GM19328 (cell line): Measurements from ENCODE around the gene SIAH3.
"Not testable (repeated sequence)": the region's sequence is repeated elsewhere in the genome, so short reads cannot be mapped to it uniquely, and the experiment has no call there.

Experiments
- ATAC-seq: cut with Tn5 transposase; IDR thresholded peaks from one replicate; pipeline ENCODE4 v1.9.1; 2021; ENCODE audit warnings: mild to moderate bottlenecking, moderate library complexity; ENCODE audit not compliant: unreplicated experiment

Gene SIAH3

DNA sequence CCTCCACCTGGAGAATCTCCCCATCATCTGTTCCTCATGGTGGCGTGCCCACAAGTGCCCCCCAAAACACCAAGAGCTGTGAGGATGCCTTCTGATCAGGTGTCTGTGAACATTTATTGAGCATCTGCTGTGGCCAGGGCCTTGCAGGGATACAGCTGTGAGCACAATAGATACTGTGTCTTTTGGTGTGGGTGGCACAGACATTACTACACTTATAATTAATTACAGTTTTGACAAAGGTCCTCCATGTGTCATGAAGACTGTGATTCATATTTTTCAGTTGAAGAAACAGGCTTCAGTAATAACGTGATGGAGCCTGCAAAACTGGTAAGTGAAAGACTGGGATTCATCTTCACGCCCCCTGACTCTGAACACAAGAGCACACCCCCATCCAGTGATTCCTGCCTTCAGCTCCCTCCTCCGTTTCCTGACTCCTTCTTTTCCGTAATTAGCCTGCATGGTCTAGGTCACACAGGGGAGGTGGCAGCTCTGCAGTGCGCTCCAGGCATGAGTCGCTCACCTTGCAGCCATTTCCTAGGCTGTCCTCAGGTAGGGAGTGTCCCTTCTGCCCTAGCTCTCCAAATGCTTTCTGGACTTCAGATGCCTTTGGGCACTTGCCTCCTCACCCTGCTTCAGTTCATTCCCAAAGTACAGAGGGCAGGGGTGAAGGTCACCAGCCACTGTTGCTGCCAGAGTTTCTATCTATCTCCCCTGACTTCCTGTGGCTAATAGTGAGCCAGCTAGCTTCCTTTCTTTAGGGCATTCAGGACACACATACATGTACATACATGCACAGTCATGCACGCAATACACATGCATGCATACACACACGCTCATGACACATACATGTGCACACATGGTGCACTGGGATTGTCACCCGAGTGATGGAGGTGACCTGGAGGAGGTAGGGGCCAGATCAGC is 66.5 kb downstream of the SIAH3 start:
- no peak for ATAC-seq

DNA sequence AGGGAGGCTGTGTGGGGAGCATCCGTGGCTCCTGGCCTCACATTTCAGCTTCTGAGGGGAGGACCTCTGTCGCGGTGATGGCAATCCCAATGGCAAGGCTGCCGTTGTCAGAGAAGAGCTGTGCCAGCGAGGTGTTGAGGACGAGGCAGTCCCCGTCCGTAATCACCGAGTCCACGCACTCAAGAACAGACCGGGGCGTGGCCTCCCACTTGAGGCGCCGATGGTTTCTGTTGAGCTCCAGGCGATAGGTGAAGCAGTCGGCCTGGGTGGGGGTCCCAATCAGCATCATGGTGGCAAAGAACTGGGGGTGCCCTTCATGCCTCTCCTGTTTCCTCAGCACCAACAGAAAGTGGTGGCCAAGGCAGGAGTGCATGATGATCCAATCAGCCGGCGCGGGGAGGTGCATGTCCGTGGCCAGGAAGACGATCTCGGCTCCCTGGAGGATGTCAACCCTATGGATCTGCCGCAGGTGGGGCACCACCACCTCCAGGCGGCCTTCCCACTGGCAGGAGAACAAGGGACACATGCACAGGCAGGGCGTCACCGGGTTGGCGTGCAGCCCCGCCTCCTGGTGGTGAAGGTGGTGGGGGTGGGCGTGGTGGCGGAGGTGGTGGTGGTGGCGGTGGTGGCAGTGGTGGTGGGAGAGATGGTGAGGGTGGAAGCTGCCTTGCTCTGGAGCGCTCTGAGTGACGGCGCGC is 68.1 kb downstream of the SIAH3 start:
- no peak for ATAC-seq

DNA sequence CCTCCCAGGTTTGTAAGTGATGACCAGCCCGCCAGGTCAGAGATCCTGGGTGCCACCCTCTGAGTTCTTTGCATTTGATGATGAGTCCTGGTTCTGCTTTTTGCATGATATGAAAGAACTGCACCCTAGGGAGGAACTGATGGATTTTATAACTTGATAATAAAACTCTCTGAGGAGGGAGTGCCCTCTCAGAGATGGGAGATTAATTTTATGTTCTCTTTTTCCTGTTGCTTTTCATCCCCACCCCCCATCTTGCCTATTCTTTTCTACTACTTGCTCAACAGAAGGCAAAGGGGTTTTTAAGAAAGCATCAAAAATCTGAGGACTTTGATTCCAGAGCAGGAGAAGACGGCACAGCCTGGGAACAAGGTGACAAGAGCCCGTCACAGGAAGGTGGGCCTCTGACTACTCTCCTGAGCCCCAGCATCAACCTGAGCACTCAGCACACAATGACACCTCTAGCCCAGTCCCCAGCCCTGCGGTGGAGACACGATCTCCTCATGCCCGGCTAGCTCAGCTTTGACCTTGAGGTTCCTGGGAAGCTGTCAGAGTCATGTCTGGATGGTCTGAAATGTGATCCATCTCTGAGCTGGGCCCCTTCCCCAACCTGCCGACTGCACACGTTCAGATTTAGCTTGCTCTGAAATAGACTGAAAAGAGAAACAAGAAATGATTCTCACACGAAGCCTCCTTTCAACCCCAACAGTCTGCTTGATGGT is 69.1 kb downstream of the SIAH3 start:
- ATAC-seq = no peak

DNA sequence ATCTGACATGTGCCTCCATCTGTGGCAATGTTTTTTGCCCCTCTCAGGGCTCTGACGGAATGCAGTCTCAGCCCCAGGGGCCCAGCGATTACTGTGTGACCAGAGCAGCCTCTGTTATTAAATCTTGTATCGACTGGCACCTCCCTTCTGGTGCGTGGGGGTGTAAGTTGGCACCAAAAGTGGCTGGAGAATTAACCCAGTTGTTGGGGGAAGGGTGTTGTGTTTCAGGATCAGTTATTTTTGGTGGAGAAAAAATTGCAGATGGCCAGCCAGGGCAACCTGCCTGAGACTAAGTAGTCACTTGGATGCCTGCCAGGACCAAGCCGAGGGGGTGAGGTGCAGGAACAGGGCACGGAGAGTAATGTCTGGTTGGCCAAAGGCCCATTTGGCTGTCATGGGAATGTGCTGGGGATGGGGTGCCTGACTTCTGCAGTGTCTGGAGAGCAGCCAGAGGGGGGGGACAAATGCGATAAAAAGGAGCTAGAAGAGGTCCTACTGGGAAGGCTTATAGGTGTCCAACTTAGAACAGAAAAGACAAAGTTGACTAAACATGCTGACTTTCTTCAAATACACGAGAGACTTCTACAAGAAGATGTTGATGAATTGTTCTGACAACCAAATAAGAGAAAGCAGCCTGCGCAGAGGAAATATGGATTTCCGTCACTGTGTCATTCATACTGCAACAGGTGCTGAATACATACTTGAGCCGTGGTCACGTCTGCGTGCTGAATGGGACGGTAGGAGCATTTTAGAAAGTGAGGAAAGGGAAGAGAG is 69.8 kb downstream of the SIAH3 start:
- ATAC-seq = no peak

DNA sequence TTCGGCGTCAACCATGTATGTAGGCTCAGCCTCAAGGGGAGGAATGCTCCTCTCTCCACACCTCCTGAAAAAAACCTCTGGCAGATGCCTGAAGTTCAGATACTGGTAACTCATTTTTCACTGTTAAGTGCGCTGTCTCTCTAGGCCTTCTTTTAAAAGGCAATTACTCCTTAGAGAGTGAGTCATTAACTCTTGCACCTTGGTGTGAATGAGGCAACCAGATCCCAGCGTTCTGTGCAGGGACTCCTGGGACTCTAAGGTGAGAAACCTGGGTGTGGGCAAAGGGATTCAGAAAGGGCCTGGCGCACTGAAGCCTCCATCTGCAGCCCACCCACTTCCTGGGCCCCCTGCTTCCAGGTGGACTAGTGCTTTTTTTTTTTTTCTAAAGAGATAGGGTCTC is 71.7 kb downstream of the SIAH3 start:
- ATAC-seq = no peak

DNA sequence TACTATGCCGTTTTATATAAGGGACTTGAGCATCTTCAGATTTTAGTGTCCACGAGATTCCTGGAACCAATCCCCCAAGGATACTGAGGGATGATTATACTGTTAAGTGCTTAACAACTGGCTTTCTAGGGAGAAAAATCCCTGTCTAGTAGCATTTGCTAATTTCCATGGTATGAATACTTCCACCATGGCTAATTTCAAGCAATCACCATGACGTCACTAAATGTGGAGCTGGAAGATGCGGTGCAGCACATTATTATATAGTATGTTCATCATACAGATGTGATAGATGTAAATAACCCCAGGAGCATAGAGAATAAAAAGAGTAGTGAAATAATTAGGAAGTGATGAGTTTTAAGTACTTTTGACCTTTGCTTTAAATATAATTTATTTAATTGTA is 72.7 kb downstream of the SIAH3 start:
- no peak for ATAC-seq

DNA sequence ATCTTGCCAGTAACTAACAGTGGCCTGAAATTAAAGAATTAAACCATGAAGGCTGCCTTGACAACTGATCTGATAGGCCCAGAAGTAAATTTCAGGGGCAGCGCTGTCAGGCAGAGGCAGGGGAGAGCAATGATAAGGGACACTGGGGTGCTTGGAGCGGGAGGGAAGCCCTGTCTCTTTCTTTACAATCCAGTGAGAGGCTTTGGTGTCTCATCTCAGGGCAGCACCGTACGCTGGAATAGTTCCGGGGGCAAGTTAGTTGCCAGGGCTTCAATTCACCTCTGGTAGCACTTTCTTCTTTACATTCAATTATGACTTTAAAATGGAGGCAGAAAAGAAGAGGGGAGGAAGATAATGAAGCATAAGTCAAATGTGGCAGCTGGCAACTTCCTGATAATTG is 74.8 kb downstream of the SIAH3 start:
- ATAC-seq = no peak

DNA sequence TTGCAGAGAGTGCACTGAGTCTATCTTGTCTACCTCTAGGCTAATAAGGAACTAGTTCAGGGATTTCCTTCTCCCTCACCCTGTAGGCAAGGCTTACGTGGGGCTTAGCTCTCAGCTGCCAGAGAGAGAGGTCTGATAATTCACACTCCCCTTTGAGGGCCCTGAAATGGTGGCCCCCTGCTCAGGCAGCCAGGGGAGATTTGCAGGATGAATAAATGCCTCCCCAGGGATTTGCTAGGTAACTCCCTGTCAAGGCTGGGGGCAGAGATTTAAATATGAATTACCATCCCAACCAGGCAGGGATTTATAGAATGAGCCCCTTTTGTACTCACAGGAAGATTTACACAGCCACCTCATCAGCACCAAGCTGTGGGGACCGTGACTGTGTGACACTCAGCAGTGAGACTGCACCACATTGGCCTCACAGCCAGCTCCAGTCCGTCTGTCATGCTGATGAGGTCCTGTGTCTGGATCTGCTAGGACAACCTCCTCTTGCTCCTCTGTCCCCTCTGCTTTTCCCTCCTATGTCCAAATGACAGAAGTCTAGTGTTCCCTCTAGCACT is 76.1 kb downstream of the SIAH3 start:
- ATAC-seq = no peak

DNA sequence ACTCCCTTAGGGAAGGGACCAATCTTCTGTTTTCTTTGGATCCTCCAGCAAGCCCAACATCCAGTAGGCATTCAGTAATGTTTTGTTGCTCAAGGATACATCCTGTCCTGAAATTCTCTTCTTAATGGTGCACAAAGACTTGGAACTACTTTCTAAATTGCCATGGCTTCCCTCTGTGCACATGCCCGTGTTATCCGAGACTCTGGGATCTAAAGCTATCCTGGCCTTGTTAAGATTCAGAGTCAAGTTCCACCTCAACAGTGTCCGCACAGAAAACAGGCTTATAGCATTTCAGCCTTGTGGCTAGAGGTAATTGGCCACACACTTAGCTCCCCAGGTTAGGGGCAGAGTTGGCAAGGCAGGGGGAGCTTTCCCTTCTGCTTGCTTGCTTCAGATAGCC is 77.6 kb downstream of the SIAH3 start:
- no peak for ATAC-seq

DNA sequence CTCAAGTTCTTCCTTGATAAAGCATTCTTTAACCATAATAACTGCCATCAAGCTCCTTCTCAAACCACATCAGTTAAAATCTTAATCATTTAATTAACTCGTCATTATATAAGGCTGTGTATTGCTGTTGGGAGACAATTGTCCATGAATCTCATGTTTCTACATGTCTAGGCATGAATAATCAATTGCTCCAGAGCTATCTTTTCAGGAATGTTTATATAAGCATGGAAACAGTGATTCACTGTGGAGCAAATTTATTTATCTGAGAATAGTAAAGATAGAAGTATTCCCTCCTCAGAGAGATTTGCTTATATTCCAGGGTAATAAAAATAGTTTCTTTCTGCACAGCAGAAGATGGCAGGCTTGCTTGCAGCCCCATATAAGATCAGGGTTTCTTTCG is 78.3 kb downstream of the SIAH3 start:
- ATAC-seq = no peak

DNA sequence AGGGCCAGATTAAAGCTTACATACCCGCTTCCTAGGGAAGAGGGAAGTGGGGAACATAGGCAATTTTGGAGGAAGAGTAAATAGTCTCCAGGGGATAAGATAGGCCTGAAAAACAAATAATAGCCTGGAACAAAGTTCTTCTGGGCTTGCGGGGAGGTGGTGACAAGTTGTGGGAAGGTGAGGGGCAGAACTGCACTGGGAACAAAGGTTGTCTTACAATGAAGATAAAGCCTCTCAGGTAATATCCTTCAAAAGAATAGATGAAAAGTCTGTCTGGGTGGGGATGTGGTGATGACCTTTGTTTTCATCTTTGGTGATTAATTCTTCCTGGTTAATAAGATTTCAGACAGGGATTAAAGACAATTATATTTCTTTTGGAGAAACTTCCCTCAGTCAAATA is 80.7 kb downstream of the SIAH3 start:
- no peak for ATAC-seq

DNA sequence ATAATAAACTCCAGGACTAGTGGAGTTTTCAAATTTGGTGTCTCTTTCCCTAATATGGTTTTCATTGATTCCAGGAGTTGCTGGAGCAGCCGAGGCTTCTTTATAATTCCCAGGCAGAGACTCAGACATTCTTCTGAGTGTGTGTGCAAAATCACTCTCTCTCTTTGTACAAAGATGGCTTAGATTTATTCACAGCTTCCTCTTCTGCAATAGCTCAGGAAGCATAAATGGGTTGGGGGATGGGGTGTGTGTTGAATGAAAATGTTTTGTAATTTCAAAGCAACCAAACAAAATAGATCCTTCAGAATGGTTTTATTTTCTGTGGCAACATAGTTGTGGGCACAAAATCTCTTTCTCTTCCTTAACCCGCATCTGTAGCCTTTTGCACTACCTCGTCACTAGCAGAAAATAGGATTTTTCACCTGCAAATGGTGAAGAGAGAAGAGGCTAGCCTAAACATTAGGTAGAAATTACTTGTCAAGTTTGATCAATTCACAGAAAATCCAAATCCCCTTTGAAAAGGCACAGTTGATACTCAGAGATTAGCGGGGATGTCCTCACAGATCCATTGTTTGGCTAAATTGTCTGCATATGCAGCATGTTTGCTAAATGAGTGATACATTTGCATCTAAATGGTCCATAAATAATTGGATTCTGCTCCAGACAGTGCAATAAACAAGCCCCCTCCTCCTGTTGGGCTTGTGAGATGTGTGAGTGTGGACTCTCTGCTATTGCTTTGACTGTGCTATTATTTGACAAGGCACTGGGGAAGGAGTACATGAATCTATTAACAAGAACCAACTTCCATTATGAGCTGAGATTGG is 82.7 kb downstream of the SIAH3 start:
- no peak for ATAC-seq

DNA sequence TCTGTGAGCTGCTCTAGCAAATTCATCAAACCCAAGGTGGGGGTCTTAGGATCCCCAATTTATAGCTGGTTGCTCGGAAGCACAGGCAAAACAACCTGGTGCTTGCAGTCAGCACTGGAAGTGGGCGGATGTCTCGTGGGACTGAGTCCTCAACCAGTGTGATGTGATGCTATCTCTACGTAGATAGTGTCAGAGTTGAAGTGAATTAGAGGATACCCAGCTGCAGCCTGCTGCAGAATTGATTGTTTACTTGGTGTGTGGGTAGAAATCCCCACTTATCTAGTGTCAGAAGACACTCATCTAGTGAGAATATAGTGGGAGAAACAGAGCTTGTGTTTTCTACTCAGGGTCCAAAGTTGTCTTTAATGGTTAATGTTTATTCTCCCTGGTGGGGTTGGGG is 86.1 kb downstream of the SIAH3 start:
- ATAC-seq = no peak

DNA sequence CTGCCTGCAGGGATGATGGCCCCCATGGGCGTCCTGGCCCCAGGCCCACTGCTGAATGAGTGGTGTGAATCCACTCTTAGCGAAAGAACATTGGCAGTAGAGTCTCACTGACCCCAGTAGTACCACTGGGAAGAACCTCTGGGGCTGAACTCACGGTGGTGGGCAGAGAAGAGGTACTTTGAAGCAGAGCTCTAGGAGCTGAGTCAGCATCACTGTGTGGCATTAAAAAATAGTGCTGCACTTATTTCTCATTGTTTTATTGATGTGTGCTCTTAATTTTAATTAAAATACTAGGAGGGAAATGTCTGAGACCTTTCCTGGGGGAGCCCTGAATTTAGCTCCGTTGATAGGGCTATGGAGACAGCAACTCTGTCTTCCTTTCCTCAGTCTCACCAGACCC is 88.1 kb downstream of the SIAH3 start:
- ATAC-seq = no peak

DNA sequence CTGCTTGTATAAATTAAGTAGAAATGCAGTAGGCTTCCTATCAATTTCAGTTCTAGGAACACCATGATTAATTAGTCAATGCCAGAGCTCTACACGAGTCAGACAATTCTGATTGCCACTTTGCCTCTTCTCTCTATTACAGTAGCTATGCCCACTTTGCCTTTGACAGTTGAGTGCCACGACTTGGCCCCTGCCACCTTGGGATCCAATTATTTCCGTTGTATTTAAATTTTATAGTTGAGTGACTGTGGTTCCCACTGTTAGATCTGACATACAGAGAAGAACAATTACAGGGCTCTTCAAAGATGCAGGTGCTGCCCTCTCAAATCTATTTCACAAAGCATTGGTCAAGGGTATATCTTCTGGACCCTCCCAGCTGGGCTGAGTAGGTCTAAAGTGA is 94.0 kb downstream of the SIAH3 start:
- ATAC-seq = not testable (repeated sequence)

DNA sequence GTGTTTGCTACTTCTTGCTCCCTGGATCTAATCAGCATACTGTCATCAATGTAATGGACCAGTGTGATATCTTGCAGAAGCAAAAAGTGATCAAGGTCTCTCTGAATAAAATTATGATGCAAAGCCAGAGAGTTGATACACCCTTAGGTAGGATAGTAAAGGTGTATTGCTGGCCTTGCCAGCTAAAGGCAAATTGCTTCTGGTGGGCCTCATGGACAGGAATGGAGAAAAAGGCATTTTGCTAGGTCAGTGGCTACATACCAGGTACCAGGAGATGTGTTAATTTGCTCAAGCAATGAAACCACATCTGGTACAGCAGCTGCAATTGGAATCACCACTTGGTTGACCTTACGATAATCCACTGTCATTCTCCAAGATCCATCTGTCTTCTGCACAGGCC is 95.1 kb downstream of the SIAH3 start:
- not testable (repeated sequence) for ATAC-seq

DNA sequence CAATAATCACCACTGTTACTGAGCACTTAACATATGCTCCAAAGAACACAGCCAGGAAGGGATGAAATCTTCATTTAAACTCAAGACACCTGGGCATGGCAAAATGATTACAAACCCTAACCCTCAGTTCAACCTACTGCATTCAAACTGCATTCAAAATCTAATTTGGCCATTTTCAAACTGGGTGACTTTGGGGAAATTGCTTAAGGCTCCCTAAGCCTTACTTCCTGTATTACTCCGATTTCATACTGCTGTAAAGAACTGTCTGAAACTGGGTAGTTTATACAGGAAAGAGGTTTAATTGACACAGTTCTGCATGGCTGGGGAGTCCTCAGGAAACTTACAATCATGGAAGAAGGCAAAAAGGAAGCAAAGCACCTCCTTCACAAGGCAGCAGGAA is 99.0 kb downstream of the SIAH3 start:
- no peak for ATAC-seq

DNA sequence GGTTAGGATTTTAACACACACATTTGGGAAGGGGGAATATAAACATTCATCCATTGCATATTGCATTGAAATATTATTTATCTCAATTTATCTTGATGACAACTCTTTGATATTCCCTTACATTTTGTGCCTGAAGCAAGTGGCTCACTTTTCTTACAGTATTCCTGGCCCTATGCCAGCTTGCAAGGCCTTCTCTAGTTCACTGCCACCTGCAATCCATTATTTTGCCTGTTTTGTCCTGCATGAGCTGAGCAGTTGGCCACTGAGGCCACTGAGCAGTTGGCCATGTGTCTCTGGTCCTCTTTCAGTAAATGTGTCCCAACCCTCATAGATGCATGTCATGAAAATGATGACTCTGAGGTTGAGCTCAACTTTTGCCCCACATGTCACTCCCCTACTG is 99.7 kb downstream of the SIAH3 start:
- ATAC-seq = no peak

DNA sequence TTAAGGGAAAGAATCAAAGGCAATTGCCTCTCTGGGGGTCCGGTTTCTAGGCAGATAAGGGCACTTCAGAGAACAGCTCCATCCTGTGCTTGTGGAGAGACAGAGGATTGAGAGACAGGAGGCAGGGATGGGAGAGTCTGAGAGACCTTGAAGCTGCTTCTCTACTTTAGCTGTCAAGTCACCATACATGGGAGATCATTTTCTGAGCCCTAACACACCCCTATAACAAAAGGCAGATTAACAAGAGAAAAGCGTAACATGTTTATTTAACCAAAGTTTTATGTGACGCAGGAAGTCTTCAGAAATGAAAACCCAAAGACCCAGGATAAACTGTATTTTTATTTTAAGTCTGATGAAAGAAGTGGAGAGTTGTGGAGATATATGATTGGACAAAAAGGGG is 101.0 kb downstream of the SIAH3 start:
- no peak for ATAC-seq
